Right atrium auricular region (tissue), 2 donors: ENCODE results near the gene ALOX15. TPM values are rescaled to one million over a fixed set of nuclear protein-coding genes. Genes with fewer than 3 reads are reported as not detected.
"Not testable (repeated sequence)": the region's sequence is repeated elsewhere in the genome, so short reads cannot be mapped to it uniquely, and the experiment has no call there.

Source experiments
- DNase-seq: peaks from one replicate; pipeline ENCODE4 v3.0.0-alpha.2; 2019; ENCODE audit warnings: low spot score
- H3K27ac ChIP-seq, 2 donors: fragments of 200-600 bp; sonication (generic); 1 replicate in 1 of 2; 2 replicates in 1 of 2; pipeline ENCODE4 v1.5.1; 2016 to 2019
- H3K27me3 ChIP-seq, 2 donors: fragments of 200-600 bp; sonication (generic); one replicate each; pipeline versions ENCODE4 v1.5.1 to v1.6.0; 2017 to 2019
- H3K36me3 ChIP-seq: fragments of 200-600 bp; sonication (generic); one replicate; pipeline ENCODE4 v1.5.1; 2016
- H3K4me1 ChIP-seq, 2 donors: fragments of 200-600 bp; sonication (generic); one replicate each; pipeline versions ENCODE4 v1.5.1 to v1.6.0; 2017 to 2019
- H3K4me3 ChIP-seq, 2 donors: fragments of 200-600 bp; sonication (generic); 1 replicate in 1 of 2; 2 replicates in 1 of 2; pipeline ENCODE4 v1.5.1; 2017 to 2019; ENCODE audit warnings: mild to moderate bottlenecking in 1 of 2, moderate library complexity in 1 of 2
- H3K9me3 ChIP-seq, 2 donors: fragments of 200-600 bp; sonication (generic); one replicate each; pipeline ENCODE4 v1.5.1; 2019
- CTCF ChIP-seq, 2 donors: fragments of 200-600 bp; sonication (generic); IDR thresholded peaks; one replicate each; pipeline ENCODE4 v1.5.1; 2019; ENCODE audit warnings: antibody characterized with exemption in 2 of 2
- total RNA-seq, 2 donors: library from RNA; depleted of rRNA; stranded (reverse); fragments of >200 nt; gene quantifications; one replicate each; pipeline ENCODE4 v1.1.0, GENCODE V29; 2016

ALOX15 gene
- total RNA-seq, 2 donors from 2014 or later, result 16.9 to 65.0 TPM

- no peak for DNase-seq
- no peak overlapping the region for H3K4me3 ChIP-seq
Observed at GRCh38 chr17:4600563-4600962, 40.9 kb downstream of the ALOX15 start.

DNA sequence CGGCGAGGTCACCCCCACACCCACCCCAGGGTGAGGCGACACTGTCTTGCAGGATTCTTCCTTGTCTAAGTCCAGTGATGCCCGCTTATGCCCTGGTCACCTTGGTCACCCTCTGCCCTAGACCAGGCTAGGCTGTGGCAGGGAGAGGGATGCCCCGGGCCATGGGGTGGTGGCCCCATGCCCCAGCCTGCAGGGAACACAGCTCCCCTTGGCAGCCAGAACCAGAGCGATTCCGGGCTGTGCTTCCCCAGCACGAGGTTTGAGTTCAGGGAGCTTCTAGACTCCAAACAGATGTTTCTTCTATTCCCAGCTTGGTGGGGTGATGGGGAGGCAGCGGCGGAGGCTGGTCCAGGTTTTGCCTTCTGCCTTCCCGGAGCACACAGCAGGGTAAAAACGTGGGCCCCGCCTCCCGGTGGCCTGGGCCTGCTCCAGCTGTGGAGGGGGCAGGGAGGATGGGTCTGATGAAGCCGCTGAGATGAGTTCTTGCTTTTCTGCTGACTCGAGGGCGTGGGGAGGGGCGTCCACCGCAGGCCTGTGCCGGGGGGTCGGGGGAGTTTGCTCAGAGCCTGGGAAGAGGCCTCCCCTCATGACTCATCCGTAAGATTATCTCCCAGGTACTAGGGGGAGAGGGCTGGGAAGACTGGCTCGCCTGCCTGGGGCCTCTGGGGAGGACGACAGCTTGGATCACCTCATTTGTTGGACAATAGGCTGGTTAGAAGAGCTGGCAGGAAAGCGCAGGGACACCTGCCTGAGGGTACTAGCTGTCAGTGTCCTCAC lies 41.8 kb downstream of the ALOX15 start:
- Histone ChIP-seq H3K4me1 (peaks cover 0 to 40% of the 10 kb centered on the region in 2 donors), H3K36me3 (no peaks in the 10 kb centered on the region), H3K27me3 (no peaks in the 10 kb centered on the region), H3K27ac (peak overlapping the region; percentile 75 to 85), H3K4me3 (peak overlapping the region in 1 of 2 donors; percentile 6), H3K9me3 (no peaks in the 10 kb centered on the region)
- TF ChIP-seq CTCF (IDR thresholded peaks at IDR 0.05), result no peak
- no peak for DNase-seq

More at GRCh38 chr17:4600563-4600962, 40.9 kb downstream of the ALOX15 start:
- Histone ChIP-seq H3K36me3 (no peaks in the 10 kb centered on the region), H3K9me3 (no peaks in the 10 kb centered on the region), H3K27me3 (no peaks in the 10 kb centered on the region), H3K27ac (peak overlapping the region; percentile 75 to 85), H3K4me1 (peaks cover 0 to 49% of the 10 kb centered on the region in 2 donors)
- no peak for TF ChIP-seq CTCF (IDR thresholded peaks at IDR 0.05)

GRCh38 chr17:4598776-4599504 lies 42.5 kb downstream of the ALOX15 start:
- Histone ChIP-seq H3K4me3 (no peak overlapping the region), H3K27ac (peak overlapping the region; percentile 75 to 85), H3K36me3 (no peaks in the 10 kb centered on the region), H3K27me3 (no peaks in the 10 kb centered on the region), H3K4me1 (peaks cover 0 to 33% of the 10 kb centered on the region in 2 donors), H3K9me3 (no peaks in the 10 kb centered on the region)
- TF ChIP-seq CTCF (IDR thresholded peaks at IDR 0.05), result no peak
- peak; percentile 87 for DNase-seq

DNA sequence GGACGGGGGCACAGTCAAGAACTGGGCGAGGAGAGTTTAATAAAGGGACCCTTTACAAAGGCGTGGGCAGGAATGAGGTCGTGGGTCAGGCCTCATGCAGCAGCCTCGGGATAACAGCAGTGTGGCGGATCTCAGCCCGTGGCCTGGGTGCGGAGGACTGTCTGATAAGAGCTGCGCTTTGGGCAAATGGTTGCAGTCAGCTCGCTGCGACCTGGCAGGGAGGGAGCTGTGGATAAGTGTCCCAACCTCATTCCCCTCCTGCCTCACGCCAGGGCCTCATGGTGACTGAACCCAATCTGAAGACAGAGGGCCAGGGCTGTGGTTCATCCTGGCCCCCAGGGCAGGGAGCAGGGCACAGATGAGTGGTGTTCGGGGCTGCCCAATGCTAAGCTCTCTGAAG lies 43.5 kb downstream of the ALOX15 start:
- H3K4me1 ChIP-seq, result peaks cover 0 to 29% of the 10 kb centered on the region in 2 donors
- H3K36me3 ChIP-seq, result no peaks in the 10 kb centered on the region
- peak overlapping the region; percentile 70 to 85 for H3K27ac ChIP-seq
- no peak for DNase-seq
- H3K4me3 ChIP-seq, result no peak overlapping the region
- H3K9me3 ChIP-seq, result no peaks in the 10 kb centered on the region
- H3K27me3 ChIP-seq, result no peaks in the 10 kb centered on the region
- TF ChIP-seq CTCF (IDR thresholded peaks at IDR 0.05), result no peak

- Histone ChIP-seq H3K9me3 (no peaks in the 10 kb centered on the region), H3K27ac (peak overlapping the region in 1 of 2 donors; percentile 85), H3K27me3 (no peaks in the 10 kb centered on the region), H3K4me1 (peaks cover 0 to 34% of the 10 kb centered on the region in 2 donors), H3K4me3 (no peak overlapping the region), H3K36me3 (no peaks in the 10 kb centered on the region)
- DNase-seq, result no peak
- no peak for TF ChIP-seq CTCF (IDR thresholded peaks at IDR 0.05)
Observed at GRCh38 chr17:4596636-4597380, 44.7 kb downstream of the ALOX15 start.

GRCh38 chr17:4595685-4596342 lies 45.7 kb downstream of the ALOX15 start:
- not testable (repeated sequence) for H3K27ac ChIP-seq, H3K9me3 ChIP-seq, DNase-seq, H3K4me3 ChIP-seq, H3K27me3 ChIP-seq, H3K36me3 ChIP-seq
- H3K4me1 ChIP-seq, result peaks cover 0 to 44% of the 10 kb centered on the region in 2 donors
